Mesendoderm (in vitro differentiated cells): Measurements from ENCODE around the gene ZFPL1.

Experiments used
- DNase-seq: peaks from one replicate; pipeline ENCODE4 v3.0.0; 2013
- H2AK5ac ChIP-seq: 2 replicates; pipeline ENCODE4 v1.6.1; 2013; ENCODE audit warnings: low read length, inconsistent platforms
- H2BK120ac ChIP-seq: 2 replicates; pipeline ENCODE4 v1.6.1; 2013; ENCODE audit warnings: low read depth, mild to moderate bottlenecking, low read length, moderate library complexity, mixed read lengths
- H2BK15ac ChIP-seq: replicated peaks from 2 replicates; pipeline ENCODE4 v1.6.1; 2013; ENCODE audit warnings: low read depth, mild to moderate bottlenecking, moderate library complexity
- H2BK5ac ChIP-seq: 2 replicates; pipeline ENCODE4 v1.6.1; 2013; ENCODE audit warnings: low read length, inconsistent platforms
- H3K18ac ChIP-seq: 2 replicates; pipeline ENCODE4 v1.6.1; 2013; ENCODE audit warnings: mild to moderate bottlenecking, low read length, mixed read lengths
- H3K23ac ChIP-seq: one replicate; pipeline ENCODE4 v1.6.1; 2013; ENCODE audit warnings: low read length
- H3K27ac ChIP-seq: 2 replicates; pipeline ENCODE4 v1.5.1; 2013; ENCODE audit warnings: low read depth, mild to moderate bottlenecking, inconsistent platforms, low read length, moderate library complexity
- H3K27me3 ChIP-seq: 2 replicates; pipeline ENCODE4 v1.6.1; 2013; ENCODE audit warnings: low read length, control low read depth, mild to moderate bottlenecking, inconsistent platforms; ENCODE audit not compliant: insufficient read depth, poor library complexity
- H3K36me3 ChIP-seq: 2 replicates; pipeline ENCODE4 v1.6.1; 2013; ENCODE audit warnings: low read length, inconsistent platforms; ENCODE audit not compliant: control insufficient read depth, insufficient read depth
- H3K4ac ChIP-seq: one replicate; pipeline ENCODE4 v1.6.1; 2013; ENCODE audit warnings: low read depth, mild to moderate bottlenecking, low read length, moderate library complexity
- H3K4me1 ChIP-seq: 2 replicates; pipeline ENCODE4 v1.6.1; 2013; ENCODE audit warnings: low read depth, low read length, inconsistent platforms; ENCODE audit not compliant: control insufficient read depth
- H3K4me2 ChIP-seq: 2 replicates; pipeline ENCODE4 v1.6.1; 2013; ENCODE audit warnings: low read length
- H3K4me3 ChIP-seq: 2 replicates; pipeline ENCODE4 v1.5.1; 2013; ENCODE audit warnings: mild to moderate bottlenecking, low read length
- H3K56ac ChIP-seq: one replicate; pipeline ENCODE4 v1.6.1; 2013; ENCODE audit warnings: low read length
- H3K79me1 ChIP-seq: 2 replicates; pipeline ENCODE4 v1.6.1; 2013; ENCODE audit warnings: low read length, inconsistent platforms
- H3K79me2 ChIP-seq: 2 replicates; pipeline ENCODE4 v1.6.1; 2013; ENCODE audit warnings: mild to moderate bottlenecking, low read length; ENCODE audit not compliant: control insufficient read depth, insufficient read depth
- H3K9ac ChIP-seq: 2 replicates; pipeline ENCODE4 v1.6.1; 2013; ENCODE audit warnings: low read length, inconsistent platforms
- H4K5ac ChIP-seq: one replicate; pipeline ENCODE4 v1.6.1; 2013; ENCODE audit warnings: low read length
- H4K8ac ChIP-seq: one replicate; pipeline ENCODE4 v1.6.1; 2013; ENCODE audit warnings: low read depth, mild to moderate bottlenecking, control low read depth, low read length, moderate library complexity
- WGBS: extraction: QIAGEN DNeasy Blood & Tissue Kit; methylation state at CpG from one replicate; pipeline ENCODE4 v1.1.7; 2013; ENCODE audit warnings: low lambda C conversion rate, missing lambda C conversion rate; ENCODE audit not compliant: insufficient coverage; ENCODE audit errors: extremely low coverage; 5-methylcytosine and 5-hydroxymethylcytosine counted together

The ZFPL1 gene

DNA sequence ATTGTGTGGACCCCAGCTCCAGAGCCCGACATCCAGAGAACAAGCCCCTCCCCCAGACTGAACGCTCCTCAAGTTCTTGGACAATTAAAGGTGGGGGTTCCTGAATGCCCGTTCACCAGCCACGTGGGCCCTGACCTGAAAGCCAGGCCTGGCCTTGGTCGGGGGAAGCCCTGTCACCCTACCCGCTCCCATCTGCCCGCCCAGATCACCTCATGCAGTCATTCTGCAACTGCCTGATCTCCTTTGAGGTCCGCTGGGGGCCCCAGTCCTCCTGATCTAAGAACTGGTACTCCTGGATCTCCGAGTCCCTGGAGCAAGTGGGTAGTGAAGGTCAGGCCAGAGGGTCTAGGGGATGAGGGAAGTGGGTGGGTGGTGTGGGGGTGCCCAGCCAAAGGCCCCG lies 16.6 kb upstream of the ZFPL1 start:
- no peak overlapping the region for H3K9ac ChIP-seq
- H2AK5ac ChIP-seq: no peak overlapping the region
- H4K8ac ChIP-seq: no peak overlapping the region
- no peaks in the 10 kb centered on the region for H3K4me1 ChIP-seq
- H3K18ac ChIP-seq: no peak overlapping the region
- H3K27ac ChIP-seq: no peak overlapping the region
- no CpG with 5 or more reads among the region's 10 CpGs for WGBS
- no peak overlapping the region for H3K56ac ChIP-seq
- no peak overlapping the region for H3K4me3 ChIP-seq
- no peak overlapping the region for H3K4ac ChIP-seq
- H3K4me2 ChIP-seq: no peak overlapping the region
- H2BK15ac ChIP-seq: no peak overlapping the region
- H3K23ac ChIP-seq: no peak overlapping the region
- H3K27me3 ChIP-seq: no peaks in the 10 kb centered on the region
- no peak overlapping the region for H2BK5ac ChIP-seq
- H4K5ac ChIP-seq: no peak overlapping the region
- H3K36me3 ChIP-seq: no peaks in the 10 kb centered on the region
- no peak for DNase-seq
- no peak overlapping the region for H2BK120ac ChIP-seq
- H3K79me2 ChIP-seq: no peaks in the 10 kb centered on the region
- no peaks in the 10 kb centered on the region for H3K79me1 ChIP-seq

DNA sequence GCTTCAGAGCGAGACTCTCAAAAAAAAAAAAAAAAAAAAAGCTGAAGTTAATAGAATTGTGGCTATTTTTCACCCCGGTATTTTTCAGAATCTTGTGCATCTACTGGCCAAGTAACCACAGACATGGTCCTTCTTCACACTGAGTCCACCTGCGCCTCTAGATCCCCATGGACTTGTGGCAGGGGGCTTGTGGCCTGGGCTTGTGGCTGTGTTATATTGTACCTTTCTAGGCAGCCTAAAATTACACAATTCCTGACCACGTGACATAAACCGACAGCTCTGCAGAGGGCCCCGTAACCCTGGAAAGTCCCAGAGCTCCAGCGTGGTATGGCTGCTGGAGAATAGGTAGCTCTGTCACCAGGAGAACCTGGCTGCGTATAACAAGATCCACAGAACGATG lies 14.8 kb upstream of the ZFPL1 start:
- Histone ChIP-seq H3K36me3 (no peaks in the 10 kb centered on the region), H3K79me2 (no peaks in the 10 kb centered on the region), H3K79me1 (no peaks in the 10 kb centered on the region), H2BK15ac (no peak overlapping the region), H4K8ac (no peak overlapping the region), H3K27ac (no peak overlapping the region), H2BK120ac (no peak overlapping the region), H3K27me3 (no peaks in the 10 kb centered on the region), H3K56ac (no peak overlapping the region), H3K4ac (no peak overlapping the region), H3K4me3 (no peak overlapping the region), H2BK5ac (no peak overlapping the region), H3K9ac (no peak overlapping the region), H3K4me1 (no peaks in the 10 kb centered on the region), H3K23ac (no peak overlapping the region), H3K4me2 (no peak overlapping the region), H4K5ac (no peak overlapping the region), H2AK5ac (no peak overlapping the region), H3K18ac (no peak overlapping the region)
- no peak for DNase-seq
- no CpG with 5 or more reads among the region's 9 CpGs for WGBS

DNA sequence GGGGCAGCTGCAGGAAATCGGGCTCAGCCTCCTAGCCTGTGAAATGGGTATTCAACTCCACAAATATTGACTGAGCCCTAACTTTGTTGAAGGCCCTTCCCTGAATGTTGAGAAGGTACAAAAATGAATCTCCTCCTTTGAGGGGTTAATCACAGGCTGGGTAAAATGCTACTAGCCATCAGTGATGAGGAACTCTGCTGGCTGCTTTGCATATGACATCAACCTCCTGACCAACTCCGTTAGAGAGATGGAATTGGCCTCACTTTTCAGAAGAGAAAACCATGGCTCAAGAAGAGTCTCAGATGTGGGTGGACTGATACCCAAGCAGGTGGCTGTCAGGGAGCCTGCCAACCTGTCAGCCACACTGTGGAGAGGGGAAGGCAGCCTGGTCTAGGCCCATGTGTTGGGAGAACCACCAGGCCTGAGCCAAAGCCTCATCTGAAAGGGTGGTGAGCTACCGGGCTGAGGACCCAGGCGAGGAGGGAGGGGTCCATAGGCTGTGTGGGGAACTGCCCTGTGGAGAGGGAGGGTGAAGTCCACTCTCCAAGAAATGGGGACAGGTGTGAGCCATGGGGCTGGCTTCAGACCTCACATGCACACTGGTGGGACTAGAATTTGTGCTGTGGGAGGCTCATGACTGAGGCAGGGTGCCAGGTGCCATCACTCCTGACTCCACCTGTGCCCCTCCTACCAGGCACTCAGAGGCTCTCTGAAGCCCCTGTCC lies 12.0 kb upstream of the ZFPL1 start:
- Histone ChIP-seq H2AK5ac (no peak overlapping the region), H3K4me2 (no peak overlapping the region), H3K56ac (no peak overlapping the region), H3K79me2 (no peaks in the 10 kb centered on the region), H3K36me3 (peaks cover 3% of the 10 kb centered on the region), H2BK5ac (no peak overlapping the region), H3K4me1 (no peaks in the 10 kb centered on the region), H4K5ac (no peak overlapping the region), H2BK15ac (no peak overlapping the region), H3K9ac (no peak overlapping the region), H3K4ac (no peak overlapping the region), H3K4me3 (no peak overlapping the region), H3K79me1 (peaks cover 3% of the 10 kb centered on the region), H3K23ac (no peak overlapping the region), H3K27me3 (no peaks in the 10 kb centered on the region), H3K18ac (no peak overlapping the region), H4K8ac (no peak overlapping the region), H3K27ac (no peak overlapping the region), H2BK120ac (no peak overlapping the region)
- WGBS: no CpG with 5 or more reads among the region's 4 CpGs
- no peak for DNase-seq

DNA sequence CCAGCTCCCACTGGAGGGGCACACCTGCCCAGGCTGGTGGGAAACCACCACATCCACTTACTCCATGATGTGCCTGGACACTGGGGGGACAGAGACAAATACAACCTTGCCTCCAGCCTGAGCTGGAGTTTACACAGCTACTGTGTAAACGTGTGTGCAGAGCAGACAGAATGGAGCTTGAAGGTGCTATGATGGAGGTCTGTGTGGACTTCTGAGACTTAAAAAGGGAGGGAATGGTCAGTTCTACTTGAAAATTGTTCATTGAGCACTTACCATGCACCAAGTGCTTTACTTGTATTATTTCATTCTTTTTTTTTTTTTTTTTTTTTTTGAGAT lies 11.4 kb upstream of the ZFPL1 start:
- H2BK15ac ChIP-seq: no peak overlapping the region
- H3K36me3 ChIP-seq: peaks cover 6% of the 10 kb centered on the region
- H2BK5ac ChIP-seq: no peak overlapping the region
- no CpG with 5 or more reads among the region's 1 CpG for WGBS
- no peak overlapping the region for H3K27ac ChIP-seq
- peaks cover 1% of the 10 kb centered on the region for H3K79me2 ChIP-seq
- H2BK120ac ChIP-seq: no peak overlapping the region
- H3K56ac ChIP-seq: no peak overlapping the region
- no peak overlapping the region for H3K23ac ChIP-seq
- H3K9ac ChIP-seq: no peak overlapping the region
- H4K8ac ChIP-seq: no peak overlapping the region
- H3K79me1 ChIP-seq: peaks cover 5% of the 10 kb centered on the region
- no peak overlapping the region for H2AK5ac ChIP-seq
- H3K4me3 ChIP-seq: no peak overlapping the region
- H3K4me2 ChIP-seq: no peak overlapping the region
- H3K4ac ChIP-seq: no peak overlapping the region
- no peaks in the 10 kb centered on the region for H3K4me1 ChIP-seq
- H3K18ac ChIP-seq: no peak overlapping the region
- H3K27me3 ChIP-seq: no peaks in the 10 kb centered on the region
- no peak overlapping the region for H4K5ac ChIP-seq
- DNase-seq: no peak

DNA sequence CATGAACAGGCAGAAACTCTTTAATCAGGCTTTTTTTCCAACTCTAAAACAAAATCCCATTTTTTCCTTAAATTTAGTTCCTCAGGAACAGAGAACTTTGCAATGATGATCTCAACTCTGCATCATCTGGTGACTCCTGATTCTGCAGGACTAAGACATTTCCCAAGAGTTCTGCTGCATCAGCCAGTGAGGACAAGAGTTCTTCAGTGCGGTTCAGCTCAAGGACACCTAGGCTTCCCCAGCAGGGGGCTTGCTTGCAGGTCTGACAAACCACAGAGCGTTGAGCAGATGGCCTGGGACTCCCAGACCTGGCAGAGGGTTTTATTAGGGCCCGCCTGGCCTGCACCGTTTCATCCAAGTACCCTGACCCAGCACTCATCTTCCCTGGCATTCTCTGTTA lies 6.6 kb upstream of the ZFPL1 start:
- Histone ChIP-seq H2BK15ac (no peak overlapping the region), H3K79me1 (peaks cover 23% of the 10 kb centered on the region), H2BK5ac (no peak overlapping the region), H3K9ac (no peak overlapping the region), H3K36me3 (peaks cover 21% of the 10 kb centered on the region), H3K56ac (no peak overlapping the region), H3K23ac (no peak overlapping the region), H3K4me1 (no peaks in the 10 kb centered on the region), H2AK5ac (no peak overlapping the region), H3K4me2 (no peak overlapping the region), H4K8ac (no peak overlapping the region), H3K79me2 (peaks cover 21% of the 10 kb centered on the region), H3K27ac (no peak overlapping the region), H3K4me3 (no peak overlapping the region), H3K27me3 (no peaks in the 10 kb centered on the region), H2BK120ac (no peak overlapping the region), H3K4ac (no peak overlapping the region), H4K5ac (no peak overlapping the region), H3K18ac (no peak overlapping the region)
- WGBS: no CpG with 5 or more reads among the region's 4 CpGs
- peak; percentile 28 for DNase-seq

DNA sequence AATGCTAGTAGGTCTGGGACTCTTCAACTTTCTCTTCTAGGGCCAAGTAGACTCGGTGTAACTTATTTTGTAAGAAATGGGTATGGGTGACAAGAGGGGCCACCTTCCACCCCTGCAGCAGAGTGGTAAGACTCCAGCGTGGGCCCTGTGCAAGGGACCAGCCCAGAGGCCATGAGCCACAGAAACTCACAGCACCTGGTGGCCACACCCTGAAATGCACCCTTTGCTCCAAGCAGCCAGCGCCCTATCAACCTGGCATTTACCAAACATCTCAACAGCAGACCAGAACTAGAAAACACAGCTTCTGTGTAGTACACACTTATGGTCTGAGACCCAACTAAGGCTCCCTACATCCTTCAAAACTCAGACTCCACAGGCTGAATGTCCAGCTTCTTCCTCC lies 5.9 kb upstream of the ZFPL1 start:
- Histone ChIP-seq H3K23ac (no peak overlapping the region), H3K27me3 (no peaks in the 10 kb centered on the region), H4K5ac (no peak overlapping the region), H4K8ac (no peak overlapping the region), H3K79me1 (peaks cover 28% of the 10 kb centered on the region), H3K9ac (no peak overlapping the region), H2BK15ac (no peak overlapping the region), H3K36me3 (peaks cover 21% of the 10 kb centered on the region), H3K27ac (no peak overlapping the region), H2BK120ac (no peak overlapping the region), H3K79me2 (peaks cover 27% of the 10 kb centered on the region), H3K56ac (no peak overlapping the region), H3K18ac (no peak overlapping the region), H3K4me3 (no peak overlapping the region), H3K4me2 (no peak overlapping the region), H3K4ac (no peak overlapping the region), H2BK5ac (no peak overlapping the region), H2AK5ac (no peak overlapping the region), H3K4me1 (peaks cover 2% of the 10 kb centered on the region)
- DNase-seq: peak; percentile 57
- WGBS: no CpG with 5 or more reads among the region's 3 CpGs
